H1 (cell line): ENCODE data around the gene UFC1.

Experiments
- BRCA1 ChIP-seq: IDR thresholded peaks from 2 replicates; pipeline ENCODE4 v1.6.1; 2012; ENCODE audit warnings: low read depth, low read length, improper control_type of control experiment
- CHD2 ChIP-seq: IDR thresholded peaks from 2 replicates; pipeline ENCODE4 v1.6.1; 2012; ENCODE audit warnings: low read length, improper control_type of control experiment
- CTCF ChIP-seq, 3 experiments: IDR thresholded peaks; 1 replicate in 2 of 3; 2 replicates in 1 of 3; pipeline versions ENCODE4 v1.5.1 to v1.6.1; 2011; ENCODE audit warnings: low read length in 3 of 3, mild to moderate bottlenecking in 3 of 3, inconsistent platforms in 2 of 3, low read depth in 1 of 3, moderate library complexity in 1 of 3; ENCODE audit not compliant: insufficient read depth in 1 of 3; ENCODE audit errors: control extremely low read depth in 1 of 3
- KDM1A ChIP-seq: fragments of 200-600, 300-600 bp; sonication (generic); IDR thresholded peaks from 2 replicates; pipeline ENCODE4 v1.7.1; 2016; ENCODE audit warnings: mild to moderate bottlenecking, low read length, borderline replicate concordance
- POLR2A ChIP-seq, 2 experiments: IDR thresholded peaks; 1 replicate in 1 of 2; 2 replicates in 1 of 2; pipeline ENCODE4 v1.6.1; 2011; ENCODE audit warnings: low read depth in 2 of 2, low read length in 2 of 2, mild to moderate bottlenecking in 2 of 2; ENCODE audit errors: control extremely low read depth in 1 of 2
- RAD21 ChIP-seq, 2 experiments: IDR thresholded peaks in 1 of 2; conservative IDR thresholded peaks in 1 of 2; 2 replicates each; pipeline ENCODE4 v1.6.1; 2011; ENCODE audit warnings: low read depth in 2 of 2, low read length in 2 of 2, improper control_type of control experiment in 1 of 2, inconsistent platforms in 1 of 2, mild to moderate bottlenecking in 1 of 2, moderate library complexity in 1 of 2
- RFX5 ChIP-seq: IDR thresholded peaks from 2 replicates; pipeline ENCODE4 v1.6.1; 2011; ENCODE audit warnings: low read depth, low read length, improper control_type of control experiment, borderline replicate concordance
- SP1 ChIP-seq: IDR thresholded peaks from 2 replicates; pipeline ENCODE4 v1.6.1; 2011; ENCODE audit warnings: low read depth, low read length
- SUZ12 ChIP-seq: fragments of 200-600 bp; sonication (generic); IDR thresholded peaks from 2 replicates; pipeline ENCODE4 v1.6.1; 2012; ENCODE audit warnings: mild to moderate bottlenecking, inconsistent platforms, low read length, moderate library complexity, mixed read lengths

- TF ChIP-seq KDM1A (no peak), BRCA1 (no peak), CHD2 (no peak), RFX5 (no peak), CTCF (IDR thresholded peaks at IDR 0.05; ENCODE audit: control extremely low read depth in 1 of 3, insufficient read depth in 1 of 3, low read depth in 1 of 3, low read length in 3 of 3) (no peak), POLR2A (IDR thresholded peaks at IDR 0.05; ENCODE audit: control extremely low read depth in 1 of 2, low read depth in 2 of 2, low read length in 2 of 2) (no peak), SUZ12 (no peak), RAD21 (IDR thresholded peaks at IDR 0.05 in 1 of 2, conservative IDR thresholded peaks at IDR 0.05 in 1 of 2; ENCODE audit: low read depth in 2 of 2, low read length in 2 of 2) (no peak), SP1 (no peak)
Observed at GRCh38 chr1:161158316-161159010, 4.7 kb downstream of the UFC1 start.
